ENCODE results near the gene BST1. TPM values are rescaled to one million over a fixed set of nuclear protein-coding genes. Genes with fewer than 3 reads are reported as not detected.

Gene BST1
- total RNA-seq, 4 donors from 2014 or later: 22.5 to 34.4 (median 24.5) TPM

- DNase-seq (ENCODE audit: low spot score) (no peak), ATAC-seq (ENCODE audit: low FRiP score) (no peak)
- no peak for TF ChIP-seq CTCF (IDR thresholded peaks at IDR 0.05)
Observed at GRCh38 chr4:15657366-15657765, 45.5 kb upstream of the BST1 start.

GRCh38 chr4:15658136-15658770 is 44.6 kb upstream of the BST1 start:
- DNase-seq (ENCODE audit: low spot score) (no peak), ATAC-seq (ENCODE audit: low FRiP score) (no peak)
- TF ChIP-seq CTCF (IDR thresholded peaks at IDR 0.05): no peak

- DNase-seq (ENCODE audit: low spot score) (no peak), ATAC-seq (ENCODE audit: low FRiP score) (no peak)
- TF ChIP-seq CTCF (IDR thresholded peaks at IDR 0.05): no peak
Observed at GRCh38 chr4:15658781-15659180, 44.1 kb upstream of the BST1 start.

DNA sequence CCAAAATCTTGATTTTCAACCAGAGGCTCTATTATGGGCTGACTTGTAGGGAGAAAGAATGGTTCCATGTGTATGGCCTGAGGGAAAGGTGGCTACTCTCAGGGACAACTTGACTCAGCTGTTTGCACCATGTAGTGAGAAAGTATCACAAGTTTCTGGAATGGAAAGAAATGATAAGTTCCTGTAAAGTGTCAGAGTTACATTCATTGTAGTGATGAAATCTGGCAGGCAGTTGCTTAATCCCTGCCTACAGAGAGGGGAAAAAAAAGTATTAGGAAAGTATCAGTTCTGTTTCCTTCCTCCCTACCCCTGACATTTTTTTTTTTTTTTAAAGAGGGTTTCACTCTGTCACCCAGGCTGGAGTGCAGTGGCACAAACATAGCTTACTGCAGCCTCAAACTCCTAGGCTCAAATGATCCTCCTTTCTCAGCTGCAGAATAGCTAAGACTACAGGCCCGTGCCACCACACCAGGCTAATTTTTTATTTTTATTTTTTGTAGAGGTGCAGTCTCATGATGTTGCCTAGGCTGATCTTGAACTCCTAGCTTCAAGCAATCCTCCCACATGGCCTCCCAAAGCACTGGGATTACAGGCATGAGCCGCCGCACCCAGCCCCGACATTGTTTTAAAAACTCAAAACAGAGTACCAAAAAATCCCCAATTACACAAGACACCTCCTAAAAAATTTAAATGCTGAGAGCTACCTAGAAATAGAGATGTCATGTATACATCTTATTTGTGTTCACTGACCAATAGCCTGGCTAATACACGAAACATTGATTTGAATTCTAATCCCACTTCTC is 42.9 kb upstream of the BST1 start:
- TF ChIP-seq CTCF (IDR thresholded peaks at IDR 0.05): no peak
- DNase-seq (ENCODE audit: low spot score) (no peak), ATAC-seq (ENCODE audit: low FRiP score) (peak; percentile 65)

DNA sequence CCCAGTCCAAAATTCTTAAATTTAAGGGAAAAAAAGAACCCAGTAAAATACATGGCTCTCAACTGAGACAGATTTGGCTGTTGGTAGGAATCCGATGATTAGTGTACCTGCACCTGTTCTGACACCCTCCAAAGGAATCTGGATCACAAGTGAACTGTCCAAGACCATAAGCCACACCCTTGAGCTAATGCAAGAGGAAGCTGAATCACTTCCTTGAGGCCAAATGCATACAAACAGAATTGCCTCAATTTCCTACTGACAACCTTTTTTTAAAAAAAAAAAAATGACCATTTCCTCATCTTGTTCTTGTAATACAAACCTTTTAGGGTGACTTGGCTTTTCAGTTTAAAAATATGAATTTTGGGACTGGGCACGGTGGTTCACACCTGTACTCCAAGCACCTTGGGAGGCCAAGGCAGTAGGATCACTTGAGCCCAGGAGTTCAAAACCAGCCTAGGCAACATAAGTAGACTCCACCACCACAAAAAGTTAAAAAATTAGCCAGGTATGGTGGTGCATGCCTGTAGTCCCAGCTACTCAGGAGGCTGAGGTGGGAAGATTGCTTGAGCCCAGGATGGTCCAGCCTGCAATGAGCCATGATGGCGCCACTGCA is 37.0 kb upstream of the BST1 start:
- peak; percentile 60 for ATAC-seq (ENCODE audit: low FRiP score)
- TF ChIP-seq CTCF (IDR thresholded peaks at IDR 0.05): no peak
- no peak for DNase-seq (ENCODE audit: low spot score)

DNA sequence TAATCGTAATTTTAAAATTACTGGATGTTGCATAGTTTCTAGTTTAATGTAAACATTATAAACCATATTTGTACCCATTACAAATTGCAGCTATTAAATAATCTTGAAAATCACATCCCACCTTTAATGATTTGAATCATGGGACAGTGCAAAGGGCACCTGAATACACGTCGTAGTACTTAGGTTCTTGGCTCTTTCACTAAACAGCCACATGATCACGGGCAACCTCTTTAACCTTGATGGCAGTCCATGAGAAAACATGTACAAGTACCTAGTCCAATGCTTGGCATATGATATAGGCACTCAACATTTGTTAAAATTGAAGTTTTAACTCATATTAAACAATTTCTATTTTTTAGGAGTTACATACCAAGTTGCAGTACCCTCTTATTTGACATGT is 35.9 kb upstream of the BST1 start:
- ATAC-seq (ENCODE audit: low FRiP score): no peak
- no peak for DNase-seq (ENCODE audit: low spot score)
- TF ChIP-seq CTCF (IDR thresholded peaks at IDR 0.05): no peak
